HG03378 (cell line): ENCODE data around the gene SEC16A.

Source experiments
- ATAC-seq: cut with Tn5 transposase; IDR thresholded peaks from one replicate; pipeline ENCODE4 v1.9.1; 2021; ENCODE audit warnings: mild to moderate bottlenecking, moderate library complexity; ENCODE audit not compliant: unreplicated experiment

The SEC16A gene

DNA sequence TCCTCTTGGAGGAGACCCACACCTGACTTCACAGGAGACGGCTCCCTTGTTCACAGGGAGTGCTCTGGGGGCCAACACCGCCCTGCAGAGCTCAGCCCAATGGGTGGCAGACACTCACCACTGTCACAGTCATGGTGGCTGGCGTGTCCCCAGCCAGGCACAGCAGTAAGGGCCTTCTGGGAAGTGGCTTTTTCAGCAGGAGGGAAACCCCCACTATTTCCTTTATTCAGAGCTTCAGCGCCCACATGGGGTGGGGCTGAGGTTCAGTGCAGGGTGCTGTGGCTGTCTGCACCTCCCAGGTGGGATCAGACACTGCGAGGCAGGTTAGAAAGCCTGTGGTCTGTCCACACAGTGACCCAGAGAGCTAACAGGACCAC is 79.3 kb downstream of the SEC16A start:
- no peak for ATAC-seq

DNA sequence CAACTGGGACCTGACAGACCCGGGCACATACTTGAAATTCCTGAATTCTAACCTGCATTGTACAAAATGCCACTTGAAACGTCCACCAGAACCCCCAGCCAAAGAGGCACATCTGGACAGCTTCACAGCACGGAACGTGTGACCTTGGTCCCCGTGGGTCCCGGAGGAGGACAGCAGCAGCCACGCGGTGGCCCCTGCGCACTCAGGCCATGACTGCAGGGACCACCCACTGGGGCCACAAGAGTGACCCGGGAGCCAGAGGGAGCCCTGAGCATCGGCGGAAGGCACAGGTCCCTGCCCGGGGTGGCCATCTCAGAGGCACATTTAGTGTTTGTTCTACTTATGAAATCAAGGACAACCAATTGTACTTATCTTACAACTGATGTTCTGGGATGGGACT is 80.8 kb downstream of the SEC16A start:
- no peak for ATAC-seq

DNA sequence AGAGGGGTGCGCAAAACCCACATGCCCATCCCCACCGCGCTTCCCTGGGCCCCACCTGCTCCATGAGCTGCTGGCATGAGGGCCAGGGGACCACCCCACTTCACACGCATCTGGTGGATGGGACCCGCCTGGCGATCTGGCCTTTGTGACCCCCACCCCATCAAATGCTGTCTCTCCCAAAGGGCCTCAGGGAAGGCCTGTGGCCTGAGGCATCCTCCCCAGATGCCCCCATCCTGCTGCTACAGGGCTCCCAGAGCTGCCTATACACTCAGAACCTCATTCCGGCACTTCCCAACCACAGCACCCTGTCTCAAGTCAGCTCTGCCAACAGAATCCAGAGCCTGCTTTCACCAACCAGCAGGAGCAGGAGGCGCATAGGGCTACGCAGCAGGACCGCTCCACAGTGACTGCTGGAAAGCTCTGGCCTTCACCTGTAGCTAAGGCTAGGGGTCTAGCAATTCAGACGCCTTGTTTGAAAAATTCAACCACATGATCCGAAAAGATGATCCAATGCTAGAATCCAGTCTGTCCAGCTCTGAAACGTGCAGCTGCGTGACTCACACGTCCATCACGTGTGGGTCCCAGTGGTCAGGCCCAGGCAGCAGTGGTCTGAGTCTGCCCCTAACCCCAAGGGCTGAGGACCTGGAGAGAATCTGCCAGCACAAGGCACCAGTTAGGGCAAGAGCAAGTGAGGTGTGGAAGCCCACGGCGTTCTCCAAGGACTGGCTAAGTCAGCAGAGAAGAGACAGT is 81.5 kb downstream of the SEC16A start:
- no peak for ATAC-seq

DNA sequence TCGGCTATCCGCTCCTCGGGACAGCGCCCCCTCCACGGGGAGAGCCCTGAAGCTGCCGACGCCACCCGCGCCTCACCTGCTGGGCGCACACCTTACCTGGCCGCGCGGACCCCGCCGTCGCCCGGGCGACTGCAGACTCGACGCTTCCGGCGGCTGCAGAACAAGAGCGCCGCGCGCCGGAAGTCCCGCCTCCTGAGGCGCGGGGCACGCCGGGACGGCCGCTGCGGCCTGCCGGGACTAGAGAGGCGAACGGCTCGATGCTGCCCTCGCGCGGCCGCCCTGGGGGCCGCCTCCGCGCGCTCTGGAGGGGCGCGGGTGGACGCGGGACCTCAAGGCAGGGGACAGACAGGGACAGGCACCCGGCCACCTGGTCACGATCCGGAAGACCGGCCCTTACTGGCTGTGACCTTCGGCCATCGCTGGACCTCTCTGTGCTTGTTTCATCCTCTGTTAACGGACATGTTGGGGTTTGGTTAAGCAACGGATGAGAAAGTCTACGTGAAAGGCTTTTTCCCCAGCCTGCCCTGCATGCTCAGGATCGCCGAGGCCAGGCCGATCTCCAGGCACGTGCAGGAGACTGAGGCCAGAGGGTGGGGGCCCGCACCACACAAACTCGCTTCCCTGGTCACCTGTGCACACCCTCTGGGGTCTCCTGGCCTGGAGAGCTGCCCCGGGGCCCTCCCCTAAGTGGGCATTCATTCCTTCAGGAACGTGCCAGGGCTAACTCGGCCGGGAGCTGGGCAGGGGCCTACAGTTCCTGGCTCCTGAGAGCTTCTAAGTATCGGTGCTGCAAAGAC is 82.6 kb downstream of the SEC16A start, which contains the start of gene SNAPC4:
Gene SNAPC4 (minus strand): TSS at position 133 of the 797 bp plus-strand sequence. CDS start 1,742 bp downstream, outside the sequence.
- ATAC-seq: no peak

DNA sequence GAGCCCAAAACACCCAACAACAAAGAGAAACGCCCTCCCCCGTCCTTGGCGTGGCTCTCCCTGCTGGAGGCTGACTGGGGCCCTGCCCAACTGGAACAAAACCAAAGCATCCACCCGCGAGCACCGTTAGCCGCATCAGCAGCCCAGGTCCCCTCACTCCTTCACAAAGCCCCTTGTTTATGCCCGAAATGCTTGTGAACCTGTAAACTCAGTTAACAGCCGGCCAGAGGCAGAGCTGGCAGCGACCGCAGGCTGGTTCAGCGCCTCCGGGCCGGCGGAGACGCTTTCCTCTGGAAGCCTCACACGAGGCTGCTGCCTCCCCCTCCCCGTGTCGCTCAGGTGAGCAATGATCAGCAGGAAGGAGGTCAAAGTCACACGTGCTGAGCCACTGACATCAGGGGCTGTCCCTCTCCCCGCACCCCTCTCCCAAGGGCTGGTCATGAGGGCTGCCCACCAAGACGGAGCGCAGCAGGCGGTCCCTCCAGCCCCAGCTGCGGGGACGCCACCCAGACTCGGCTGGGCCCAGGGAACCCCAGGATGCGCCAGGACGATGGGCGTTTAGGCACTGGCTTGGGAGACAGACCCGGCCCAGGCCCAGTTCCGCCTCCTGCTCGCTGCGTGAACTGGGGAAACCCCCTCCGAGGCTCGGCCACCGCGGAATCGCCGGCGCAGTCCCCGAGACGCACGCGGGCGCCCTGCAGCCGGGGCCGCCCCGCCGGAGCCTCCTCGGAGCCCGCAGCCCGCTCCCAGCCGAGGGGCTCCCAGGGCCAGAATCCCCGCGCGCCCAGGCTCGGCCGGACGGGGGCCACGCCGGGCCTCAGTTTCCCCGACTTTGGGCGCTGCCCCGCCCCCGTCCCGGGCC is 83.4 kb downstream of the SEC16A start:
- no peak for ATAC-seq

DNA sequence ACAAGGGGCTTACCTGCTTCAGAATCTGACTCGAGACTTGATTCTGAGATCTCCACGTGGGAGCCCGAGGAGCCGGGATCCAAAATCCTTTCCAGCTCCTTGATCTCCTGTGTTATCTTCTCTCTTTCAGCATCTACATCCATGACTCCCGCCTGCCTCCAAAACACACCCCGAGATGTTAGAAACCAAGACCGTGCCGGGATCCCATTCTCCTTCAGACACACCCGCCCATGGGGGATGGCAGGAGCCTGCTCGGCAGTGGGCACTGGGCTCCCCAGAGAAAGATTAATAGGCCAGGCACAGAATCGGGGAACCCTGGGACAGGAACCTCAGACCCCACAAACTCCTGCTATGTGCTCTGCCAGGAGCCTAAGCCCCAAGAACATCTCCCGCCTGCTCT is 84.6 kb downstream of the SEC16A start:
- no peak for ATAC-seq

DNA sequence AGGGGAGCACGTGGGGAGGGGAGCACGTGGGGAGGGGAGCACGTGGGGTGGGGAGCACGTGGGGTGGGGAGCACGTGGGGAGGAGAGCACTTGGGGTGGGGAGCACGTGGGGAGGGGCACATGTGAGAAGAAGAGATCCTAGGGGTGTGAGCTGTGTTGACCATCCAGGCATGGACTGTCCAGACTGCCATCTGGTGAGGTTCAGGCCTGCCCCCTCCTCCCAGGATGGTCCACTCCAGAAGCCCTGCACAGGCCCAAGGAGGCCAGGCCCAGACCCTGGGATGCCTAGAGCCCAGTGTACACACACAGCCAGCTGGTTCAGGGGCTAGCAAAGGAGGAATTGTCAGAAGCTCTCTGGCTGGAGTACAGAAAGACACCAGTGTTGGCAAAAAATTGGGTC is 85.2 kb downstream of the SEC16A start:
- no peak for ATAC-seq

DNA sequence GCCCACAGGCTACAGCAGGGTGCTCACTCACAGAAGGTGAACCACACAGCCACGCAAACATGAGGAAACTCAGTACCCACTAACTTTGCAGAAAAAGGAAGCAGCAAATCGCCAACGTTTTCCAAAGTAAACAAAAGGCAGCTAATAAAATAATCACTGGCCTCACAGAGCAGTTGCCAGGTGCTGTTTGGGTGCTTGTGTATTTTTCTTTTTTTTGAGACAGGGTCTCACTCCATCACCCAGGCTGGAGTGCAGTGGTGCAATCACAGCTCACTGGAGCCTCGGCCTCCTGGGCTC is 86.7 kb downstream of the SEC16A start:
- no peak for ATAC-seq

DNA sequence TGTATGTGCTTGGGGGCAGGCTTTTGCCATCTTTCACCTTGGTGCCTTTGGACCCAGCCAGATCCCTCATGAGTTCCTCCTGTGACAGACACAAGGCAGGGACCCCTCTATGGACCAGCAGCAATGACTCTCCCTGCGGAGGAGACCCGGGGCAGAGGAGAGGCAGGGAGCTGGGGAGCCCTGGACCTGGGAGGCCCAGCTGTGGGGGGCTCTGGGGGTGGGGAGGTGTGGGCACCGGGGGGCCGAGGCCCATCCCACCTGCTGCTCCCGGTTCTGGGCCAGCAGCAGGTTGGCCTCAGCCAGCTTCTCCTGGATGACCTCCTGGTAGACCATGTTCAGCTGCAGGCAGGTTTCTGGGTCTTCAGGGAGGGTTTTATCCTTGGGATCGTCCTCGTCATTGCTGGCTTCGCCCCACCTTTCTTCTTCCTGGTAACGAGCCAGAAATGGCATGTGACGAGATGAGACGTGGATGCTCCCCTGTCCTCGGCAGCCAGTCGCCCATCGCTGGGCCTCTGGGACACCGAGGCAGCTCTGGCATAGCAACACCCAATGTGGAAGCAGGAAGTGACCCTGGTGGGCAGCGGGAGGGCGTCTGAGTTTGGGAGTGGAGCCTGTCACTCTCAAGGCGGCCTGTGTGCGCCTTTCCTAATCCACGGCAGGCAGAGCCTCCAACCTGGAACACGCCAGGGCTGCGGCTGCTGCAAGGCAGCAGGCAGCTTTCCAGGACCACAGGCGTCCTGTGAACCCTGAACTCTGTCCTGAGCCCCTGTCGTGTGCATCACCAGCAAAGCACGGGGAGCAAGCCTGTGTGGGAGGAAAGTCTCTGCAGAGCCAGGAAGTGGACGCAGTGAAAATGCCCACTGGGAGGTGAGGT is 87.3 kb downstream of the SEC16A start:
- no peak for ATAC-seq

DNA sequence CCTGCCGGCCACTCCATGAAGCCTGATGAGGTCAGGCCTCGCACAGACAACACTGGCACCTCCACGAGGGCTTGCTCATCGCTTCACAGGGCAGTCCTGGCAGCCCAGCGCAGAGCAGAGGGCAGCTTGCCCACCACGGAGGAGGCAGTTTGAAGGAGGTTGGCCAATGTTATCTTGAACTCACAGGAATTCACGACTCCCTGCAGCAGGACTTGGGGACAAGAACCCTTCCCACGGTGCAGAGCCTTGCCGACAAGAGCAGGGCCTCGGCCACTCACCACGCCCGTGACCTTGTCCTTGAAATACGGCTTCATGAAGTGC is 87.9 kb downstream of the SEC16A start:
- ATAC-seq: no peak

DNA sequence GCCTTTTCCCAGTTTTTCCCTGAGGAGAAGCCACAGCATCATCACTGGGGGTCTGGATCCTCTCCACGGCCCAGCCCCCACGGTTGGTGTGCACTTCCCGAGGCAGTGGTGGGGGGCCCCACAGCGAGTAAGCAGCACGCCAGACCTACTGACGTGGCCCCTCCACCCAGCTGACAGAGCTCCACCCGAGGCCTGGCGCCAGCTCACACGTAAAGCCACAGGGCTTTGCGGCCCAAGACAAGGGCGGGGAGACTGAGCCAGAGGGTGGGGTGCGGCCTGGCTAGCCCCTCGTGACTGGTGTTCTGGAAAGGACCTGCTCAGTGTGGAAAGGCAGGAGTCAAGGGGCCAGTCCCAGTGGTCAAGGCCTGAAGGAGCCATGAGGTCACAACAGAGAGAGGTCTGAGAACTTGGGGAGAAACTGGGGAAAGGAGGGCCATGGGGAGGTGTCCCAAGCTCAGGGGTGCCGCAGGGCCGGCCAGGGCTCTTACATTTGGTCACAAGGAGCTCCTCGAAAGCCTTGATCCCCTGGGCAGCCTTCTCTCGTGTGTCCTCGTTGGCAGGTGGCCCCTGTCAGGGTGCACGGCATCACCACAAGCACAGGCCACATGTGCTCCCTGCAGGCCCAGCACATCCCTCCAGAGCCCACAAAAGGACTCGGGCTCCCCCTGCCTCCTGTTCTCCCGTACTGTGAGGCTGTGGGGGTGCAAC is 88.4 kb downstream of the SEC16A start:
- ATAC-seq: no peak

DNA sequence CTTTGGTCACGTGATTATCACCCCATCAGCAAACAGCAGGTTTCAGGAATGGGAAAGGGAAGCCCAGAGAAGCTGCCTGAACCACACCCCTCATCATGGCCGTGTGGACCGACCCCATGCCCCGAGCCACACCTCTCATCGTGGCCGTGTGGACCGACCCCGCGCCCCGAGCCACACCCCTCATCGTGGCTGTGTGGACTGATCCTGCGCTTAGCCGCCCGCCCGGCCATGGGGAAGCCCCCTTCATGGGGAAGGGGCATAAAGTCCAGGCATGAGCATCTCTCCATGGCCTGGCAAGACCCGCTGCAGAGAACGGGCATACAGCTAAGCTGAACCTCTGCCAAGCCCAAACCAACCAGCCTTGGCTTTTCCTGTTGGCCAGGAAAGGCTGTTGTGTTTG is 89.3 kb downstream of the SEC16A start:
- ATAC-seq: no peak

DNA sequence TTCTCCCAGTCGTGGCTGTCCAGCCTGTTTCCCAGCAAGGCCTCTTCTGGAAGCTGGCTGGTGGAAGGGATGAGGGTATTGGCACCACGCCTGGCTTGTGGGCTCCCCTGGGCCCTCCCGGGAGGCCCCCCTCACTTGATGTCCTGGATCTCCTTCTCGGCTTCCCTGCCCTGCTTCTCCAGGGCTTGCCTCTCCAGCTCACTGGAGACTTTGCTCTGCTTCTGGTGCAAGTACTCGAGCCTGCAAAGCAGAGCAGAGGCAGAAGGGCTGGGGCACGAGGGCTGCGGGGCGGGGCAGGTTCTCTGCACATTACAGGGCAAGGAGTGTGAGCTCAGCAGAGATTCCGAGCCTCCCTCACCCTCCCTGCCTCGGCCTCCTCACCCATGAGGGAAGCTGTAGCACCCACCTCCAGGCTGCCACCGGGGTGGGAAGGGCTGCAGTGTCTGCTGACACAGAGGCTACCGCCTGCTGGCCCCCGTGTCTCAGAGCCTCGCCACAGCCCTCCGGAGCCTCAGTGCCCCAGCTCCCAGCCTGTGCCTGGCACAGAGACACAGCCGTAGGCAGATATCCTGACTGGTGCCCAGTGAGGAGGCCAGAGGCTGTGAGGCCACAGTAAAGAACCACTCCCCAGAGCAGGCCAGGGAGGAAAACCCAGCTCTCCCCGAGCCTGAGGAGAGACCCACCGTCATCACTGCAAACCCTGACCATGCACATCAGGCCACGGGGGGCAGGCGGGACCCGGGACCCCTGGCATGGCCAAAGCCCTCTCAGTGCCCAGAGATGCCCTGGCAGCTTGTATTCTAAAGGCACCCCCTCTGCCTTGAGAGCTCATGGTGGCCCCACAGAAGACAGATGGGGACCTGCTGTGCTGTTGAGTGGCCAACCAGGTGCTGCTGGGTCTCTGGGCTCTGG is 90.0 kb downstream of the SEC16A start:
- ATAC-seq: no peak

DNA sequence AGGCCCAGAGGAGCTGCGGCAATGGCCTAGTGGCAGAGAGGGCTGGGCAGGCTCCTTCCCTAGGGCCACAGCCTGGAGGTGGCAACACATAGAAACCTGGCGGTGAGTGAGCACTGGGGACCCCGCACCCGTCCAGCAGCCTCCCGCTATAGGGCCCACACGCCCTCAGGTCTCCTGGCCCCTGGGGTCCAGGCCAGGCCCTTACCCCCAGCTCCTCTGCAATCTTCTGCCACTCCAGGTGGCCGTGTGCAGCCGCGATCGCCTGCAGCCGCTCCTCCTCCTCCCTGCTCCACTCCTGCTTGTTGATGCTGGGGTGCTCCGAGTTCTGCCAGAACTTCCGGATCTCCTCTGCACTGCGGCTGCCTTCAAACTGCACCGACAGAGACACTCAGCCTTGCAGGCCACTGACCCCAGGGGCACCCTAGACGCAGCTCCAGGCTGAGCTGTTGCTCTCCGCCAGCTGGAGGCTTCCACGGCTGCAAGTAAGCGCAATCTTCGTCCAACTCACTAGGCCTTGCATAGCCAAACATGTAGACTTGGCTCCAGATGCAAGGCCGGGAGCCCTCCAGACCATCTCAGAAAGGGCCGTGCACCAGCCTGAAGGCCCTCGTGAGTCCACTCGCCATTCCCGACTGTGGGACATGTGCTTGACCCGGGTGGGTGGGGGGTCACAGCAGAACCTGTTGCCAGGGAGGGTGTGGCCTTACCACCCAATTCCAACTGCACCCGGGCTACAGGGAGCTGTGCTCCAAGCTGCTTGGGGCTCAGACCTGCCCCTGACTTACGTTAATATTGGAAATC is 90.9 kb downstream of the SEC16A start:
- ATAC-seq: no peak
